Parathyroid adenoma (tissue), 2 donors: Measurements from ENCODE around the gene SOX12.
A peak's percentile ranks its signal among the peaks of the same experiment; 100 is the strongest.

ENCODE experiments used
- H2AFZ ChIP-seq: fragments of 300-600 bp; sonication (generic); one replicate; pipeline ENCODE4 v1.7.0; 2017; ENCODE audit warnings: antibody characterized with exemption, mild to moderate bottlenecking
- H3K27ac ChIP-seq: fragments of 300-600 bp; sonication (generic); one replicate; pipeline ENCODE4 v1.7.0; 2017
- H3K27me3 ChIP-seq: fragments of 300-600 bp; sonication (generic); one replicate; pipeline ENCODE4 v1.7.0; 2017; ENCODE audit warnings: low read length; ENCODE audit not compliant: control insufficient read depth, insufficient read depth
- H3K36me3 ChIP-seq: fragments of 300-600 bp; sonication (generic); one replicate; pipeline ENCODE4 v1.7.0; 2017; ENCODE audit warnings: low read length; ENCODE audit not compliant: control insufficient read depth, insufficient read depth
- H3K4me1 ChIP-seq: fragments of 300-600 bp; sonication (generic); one replicate; pipeline ENCODE4 v1.7.0; 2017; ENCODE audit warnings: control low read depth
- H3K4me2 ChIP-seq: fragments of 300-600 bp; sonication (generic); one replicate; pipeline ENCODE4 v1.7.0; 2017; ENCODE audit warnings: low read length
- H3K4me3 ChIP-seq: fragments of 300-600 bp; sonication (generic); one replicate; pipeline ENCODE4 v1.7.0; 2017; ENCODE audit warnings: low read depth, low read length
- H3K79me2 ChIP-seq: fragments of 300-600 bp; sonication (generic); one replicate; pipeline ENCODE4 v1.7.0; 2017; ENCODE audit warnings: control low read depth
- H3K9ac ChIP-seq: fragments of 300-600 bp; sonication (generic); one replicate; pipeline ENCODE4 v1.7.0; 2017; ENCODE audit warnings: mild to moderate bottlenecking
- H3K9me3 ChIP-seq: fragments of 300-600 bp; sonication (generic); one replicate; pipeline ENCODE4 v1.7.0; 2017; ENCODE audit warnings: low read length; ENCODE audit not compliant: control insufficient read depth
- TF ChIP-seq, protein P1 (sequence below): fragments of 300-600 bp; sonication (generic); IDR thresholded peaks from one replicate; pipeline ENCODE4 v1.7.0; 2017; ENCODE audit warnings: antibody characterized with exemption, mild to moderate bottlenecking
- donor health status: primary hyperparathyroidism.

The SOX12 gene

DNA sequence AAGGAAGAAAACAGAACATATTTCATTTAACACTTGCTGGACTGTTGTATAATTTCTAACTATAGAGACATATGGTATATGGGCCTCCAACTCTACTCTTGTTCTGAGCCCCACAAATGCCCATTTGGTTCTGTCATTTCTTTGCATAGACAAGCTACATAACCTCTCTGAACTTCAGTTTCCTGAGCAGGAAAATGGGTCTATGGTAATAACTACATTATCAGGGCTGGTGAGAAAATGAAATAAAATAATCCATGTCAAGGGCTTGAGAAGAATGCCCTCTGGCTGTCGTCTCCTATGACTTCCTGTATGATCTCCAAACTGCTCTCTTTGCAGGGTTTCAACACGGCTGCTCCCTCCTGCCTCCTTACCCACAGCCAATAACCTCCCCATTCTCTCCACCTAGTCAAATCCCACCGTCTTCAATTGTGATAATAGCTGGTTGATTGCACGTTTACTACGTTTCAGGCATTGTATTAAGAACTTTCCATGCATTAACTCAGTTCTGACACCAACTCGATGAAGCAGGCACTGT, 16.0 kb upstream of the SOX12 start:
- H3K9ac ChIP-seq = peak overlapping the region; percentile 31
- H3K4me1 ChIP-seq = peaks cover 9% of the 10 kb centered on the region
- H3K36me3 ChIP-seq = no peaks in the 10 kb centered on the region
- no peaks in the 10 kb centered on the region for H3K27me3 ChIP-seq
- H3K27ac ChIP-seq = peak overlapping the region; percentile 91
- TF ChIP-seq, protein P1, sequence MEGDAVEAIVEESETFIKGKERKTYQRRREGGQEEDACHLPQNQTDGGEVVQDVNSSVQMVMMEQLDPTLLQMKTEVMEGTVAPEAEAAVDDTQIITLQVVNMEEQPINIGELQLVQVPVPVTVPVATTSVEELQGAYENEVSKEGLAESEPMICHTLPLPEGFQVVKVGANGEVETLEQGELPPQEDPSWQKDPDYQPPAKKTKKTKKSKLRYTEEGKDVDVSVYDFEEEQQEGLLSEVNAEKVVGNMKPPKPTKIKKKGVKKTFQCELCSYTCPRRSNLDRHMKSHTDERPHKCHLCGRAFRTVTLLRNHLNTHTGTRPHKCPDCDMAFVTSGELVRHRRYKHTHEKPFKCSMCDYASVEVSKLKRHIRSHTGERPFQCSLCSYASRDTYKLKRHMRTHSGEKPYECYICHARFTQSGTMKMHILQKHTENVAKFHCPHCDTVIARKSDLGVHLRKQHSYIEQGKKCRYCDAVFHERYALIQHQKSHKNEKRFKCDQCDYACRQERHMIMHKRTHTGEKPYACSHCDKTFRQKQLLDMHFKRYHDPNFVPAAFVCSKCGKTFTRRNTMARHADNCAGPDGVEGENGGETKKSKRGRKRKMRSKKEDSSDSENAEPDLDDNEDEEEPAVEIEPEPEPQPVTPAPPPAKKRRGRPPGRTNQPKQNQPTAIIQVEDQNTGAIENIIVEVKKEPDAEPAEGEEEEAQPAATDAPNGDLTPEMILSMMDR = no peak
- H3K9me3 ChIP-seq = no peaks in the 10 kb centered on the region
- H3K79me2 ChIP-seq = peaks cover 2% of the 10 kb centered on the region
- H3K4me3 ChIP-seq = peak overlapping the region; percentile 86
- peak overlapping the region; percentile 97 for H3K4me2 ChIP-seq
- peak overlapping the region; percentile 91 for H2AFZ ChIP-seq

DNA sequence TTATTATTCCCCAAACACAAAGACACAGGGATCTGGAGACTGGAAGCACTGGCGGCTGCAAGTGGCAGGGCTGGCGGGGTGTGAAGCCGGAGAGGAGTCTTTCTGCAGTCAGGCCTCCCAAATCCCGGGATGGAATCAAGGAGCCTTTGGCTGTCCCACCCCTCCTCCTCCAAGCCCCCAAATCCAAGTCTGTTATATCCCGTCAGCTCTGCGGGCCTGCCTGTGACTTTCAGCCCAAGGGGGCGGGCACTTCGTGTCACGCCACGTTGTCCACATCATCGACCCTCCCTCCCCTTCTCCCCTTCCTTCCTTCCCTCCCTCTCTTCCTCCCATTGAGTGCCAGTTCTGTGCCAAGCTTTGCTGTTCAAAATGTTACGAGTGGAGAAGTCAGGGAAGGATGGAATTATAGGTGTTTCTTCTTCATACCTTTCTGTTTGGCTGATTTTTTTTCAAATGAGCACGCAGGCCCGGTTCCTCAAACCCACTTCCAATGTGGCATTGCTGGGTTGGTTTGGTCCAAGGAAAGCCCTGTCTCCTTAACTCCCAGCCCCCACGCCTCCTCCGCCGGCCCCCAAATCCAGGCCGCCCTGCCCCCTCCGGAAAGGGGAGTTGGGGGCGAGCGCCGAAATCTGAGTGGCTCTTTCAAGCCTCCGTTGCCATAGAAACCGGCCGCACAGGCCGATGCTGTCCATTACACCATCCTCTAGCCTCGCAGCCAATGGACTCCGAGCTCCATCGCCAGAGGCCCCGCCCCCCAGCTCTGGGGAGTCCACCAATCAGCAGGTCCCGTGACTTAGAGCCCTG, 15.3 kb upstream of the SOX12 start:
- H3K4me2 ChIP-seq = peak overlapping the region; percentile 97

DNA sequence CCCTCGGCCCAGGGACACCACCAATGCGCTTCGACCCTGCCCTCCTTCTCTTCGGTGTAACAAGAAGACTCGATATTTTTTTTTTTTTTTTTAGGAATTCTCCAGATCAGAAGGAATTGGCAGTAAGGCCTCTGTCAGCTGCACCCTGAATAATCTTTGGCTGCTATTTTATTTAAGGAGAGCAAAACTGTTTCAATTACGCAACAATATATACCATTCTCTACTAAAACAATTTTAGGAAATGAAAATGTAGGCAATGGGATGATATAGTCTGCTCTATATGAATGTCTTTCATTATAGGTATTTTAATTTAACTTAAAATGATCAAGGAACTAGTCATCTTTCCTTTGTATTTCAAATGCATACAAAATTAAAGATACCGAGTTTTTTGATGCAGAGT, 14.7 kb upstream of the SOX12 start:
- Histone ChIP-seq H3K9ac (no peak overlapping the region), H3K79me2 (no peaks in the 10 kb centered on the region), H3K4me3 (peak overlapping the region; percentile 86), H3K4me2 (peak overlapping the region; percentile 97), H3K36me3 (no peaks in the 10 kb centered on the region), H2AFZ (peak overlapping the region; percentile 67), H3K27me3 (no peaks in the 10 kb centered on the region), H3K27ac (peak overlapping the region; percentile 91), H3K4me1 (peaks cover 9% of the 10 kb centered on the region), H3K9me3 (no peaks in the 10 kb centered on the region)
- TF ChIP-seq, protein P1 = no peak

More for the DNA sequence above, 15.3 kb upstream of the SOX12 start:
- peaks cover 9% of the 10 kb centered on the region for H3K4me1 ChIP-seq
- no peaks in the 10 kb centered on the region for H3K9me3 ChIP-seq
- TF ChIP-seq, protein P1 = no peak
- peak overlapping the region; percentile 91 for H2AFZ ChIP-seq
- H3K27ac ChIP-seq = peak overlapping the region; percentile 91
- peaks cover 1% of the 10 kb centered on the region for H3K79me2 ChIP-seq
- H3K4me3 ChIP-seq = peak overlapping the region; percentile 86
- H3K27me3 ChIP-seq = no peaks in the 10 kb centered on the region
- peak overlapping the region; percentile 31 for H3K9ac ChIP-seq
- H3K36me3 ChIP-seq = no peaks in the 10 kb centered on the region

DNA sequence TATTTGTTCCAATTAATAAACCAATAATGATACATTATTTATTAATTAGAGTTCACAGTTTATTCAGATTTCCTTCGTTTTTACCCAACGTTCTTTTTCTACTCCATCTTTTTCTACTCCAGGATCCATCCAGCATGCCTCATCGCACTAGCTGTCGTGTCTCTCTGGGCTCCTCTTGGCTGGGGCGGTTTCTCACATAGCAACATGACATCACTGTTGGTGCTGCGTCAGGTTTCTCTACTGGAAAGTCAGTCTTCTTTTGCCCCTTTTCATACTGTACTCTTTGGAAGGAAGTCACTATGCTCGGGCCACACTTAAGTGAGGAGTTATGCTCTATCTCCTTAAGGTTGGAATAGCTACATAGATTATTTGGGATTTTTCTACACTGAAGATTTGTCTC, 13.7 kb upstream of the SOX12 start:
- no peaks in the 10 kb centered on the region for H3K36me3 ChIP-seq
- H2AFZ ChIP-seq = no peak overlapping the region
- TF ChIP-seq, protein P1 = no peak
- H3K4me1 ChIP-seq = peaks cover 9% of the 10 kb centered on the region
- H3K4me2 ChIP-seq = no peak overlapping the region
- no peak overlapping the region for H3K4me3 ChIP-seq
- H3K9me3 ChIP-seq = no peaks in the 10 kb centered on the region
- H3K27ac ChIP-seq = no peak overlapping the region
- no peak overlapping the region for H3K9ac ChIP-seq
- no peaks in the 10 kb centered on the region for H3K79me2 ChIP-seq
- H3K27me3 ChIP-seq = no peaks in the 10 kb centered on the region
